Transverse colon (tissue), 4 donors: ENCODE results near the gene MYH9. TPM values are rescaled to one million over a fixed set of nuclear protein-coding genes. Genes with fewer than 3 reads are reported as not detected.
"Not testable (repeated sequence)": the region's sequence is repeated elsewhere in the genome, so short reads cannot be mapped to it uniquely, and the experiment has no call there.

Experiments used
- DNase-seq: peaks from one replicate; pipeline ENCODE4 v3.0.0-alpha.2; 2019
- H3K27ac ChIP-seq, 4 donors: fragments of 200-600 bp; sonication (generic); 2 replicates each; pipeline ENCODE4 v1.5.1; 2016 to 2018; ENCODE audit warnings: inconsistent platforms in 4 of 4
- H3K27me3 ChIP-seq: fragments of 200-600 bp; sonication (generic); 2 replicates; pipeline ENCODE4 v1.5.1; 2017; ENCODE audit warnings: inconsistent platforms
- H3K36me3 ChIP-seq, 4 donors: fragments of 200-600 bp; sonication (generic); 2 replicates each; pipeline ENCODE4 v1.5.1; 2017 to 2019; ENCODE audit warnings: inconsistent platforms in 4 of 4
- H3K4me1 ChIP-seq, 4 donors: fragments of 200-600 bp; sonication (generic); 2 replicates each; pipeline ENCODE4 v1.5.1; 2017 to 2020; ENCODE audit warnings: inconsistent platforms in 4 of 4
- H3K4me3 ChIP-seq, 4 donors: fragments of 200-600 bp; sonication (generic); 1 replicate in 1 of 4; 2 replicates in 3 of 4; pipeline versions ENCODE4 v1.5.1 to v1.6.1; 2017 to 2019; ENCODE audit warnings: inconsistent platforms in 4 of 4
- H3K9me3 ChIP-seq, 2 donors: fragments of 200-600 bp; sonication (generic); 2 replicates each; pipeline ENCODE4 v1.5.1; 2017 to 2019; ENCODE audit warnings: inconsistent platforms in 2 of 2
- EP300 ChIP-seq: sonication (generic); formaldehyde crosslinking; IDR thresholded peaks from one replicate; pipeline ENCODE4 v1.6.1; 2017; ENCODE audit warnings: antibody characterized with exemption, low read depth
- POLR2A ChIP-seq: fragments of 450-650 bp; IDR thresholded peaks from one replicate; pipeline ENCODE4 v1.6.1; 2016; ENCODE audit warnings: antibody characterized with exemption, mild to moderate bottlenecking, moderate library complexity
- POLR2AphosphoS5 ChIP-seq, 3 donors: sonication (generic); formaldehyde crosslinking; IDR thresholded peaks; one replicate each; pipeline ENCODE4 v1.6.1; 2016; ENCODE audit warnings: antibody characterized with exemption in 3 of 3
- WGBS, 2 donors: methylation state at CpG; one replicate each; pipeline ENCODE4 v1.1.5; 2018; ENCODE audit warnings: low coverage in 1 of 2; 5-methylcytosine and 5-hydroxymethylcytosine counted together
- in situ Hi-C, 4 donors: fragments of 200-750 bp; cut with MboI; loops; one replicate each; pipeline versions ENCODE4 v1.15.0 to v1.15.1; 2017; ENCODE audit warnings: low sequenced_read_pairs in 3 of 4, low pct_ligation_motif_present in 1 of 4, low pct_unique_long_range_greater_than_20kb in 1 of 4
- intact Hi-C: fragments of 100-400 bp; cut with DNase I; formaldehyde crosslinking; loops from one replicate; pipeline ENCODE4 v1.15.1; 2023; ENCODE audit warnings: low total_unique reads
- total RNA-seq, 4 donors: library from RNA; depleted of rRNA; stranded (reverse); fragments of >200 nt; gene quantifications; one replicate each; pipeline ENCODE4 v1.1.0, GENCODE V29; 2016
- TF ChIP-seq, protein P1 (sequence below), 5 experiments: fragments of 200-600 bp in 3 of 5; fragments of 450-650 bp in 2 of 5; sonication (generic) in 3 of 5; IDR thresholded peaks; 1 replicate in 2 of 5; 2 replicates in 3 of 5; pipeline ENCODE4 v1.5.1; 2016 to 2017; ENCODE audit warnings: antibody characterized with exemption in 5 of 5, inconsistent platforms in 3 of 5, mild to moderate bottlenecking in 2 of 5, moderate library complexity in 1 of 5

The MYH9 gene
- total RNA-seq, 4 donors from 2014 or later = 385 to 511 (median 460) TPM

DNA sequence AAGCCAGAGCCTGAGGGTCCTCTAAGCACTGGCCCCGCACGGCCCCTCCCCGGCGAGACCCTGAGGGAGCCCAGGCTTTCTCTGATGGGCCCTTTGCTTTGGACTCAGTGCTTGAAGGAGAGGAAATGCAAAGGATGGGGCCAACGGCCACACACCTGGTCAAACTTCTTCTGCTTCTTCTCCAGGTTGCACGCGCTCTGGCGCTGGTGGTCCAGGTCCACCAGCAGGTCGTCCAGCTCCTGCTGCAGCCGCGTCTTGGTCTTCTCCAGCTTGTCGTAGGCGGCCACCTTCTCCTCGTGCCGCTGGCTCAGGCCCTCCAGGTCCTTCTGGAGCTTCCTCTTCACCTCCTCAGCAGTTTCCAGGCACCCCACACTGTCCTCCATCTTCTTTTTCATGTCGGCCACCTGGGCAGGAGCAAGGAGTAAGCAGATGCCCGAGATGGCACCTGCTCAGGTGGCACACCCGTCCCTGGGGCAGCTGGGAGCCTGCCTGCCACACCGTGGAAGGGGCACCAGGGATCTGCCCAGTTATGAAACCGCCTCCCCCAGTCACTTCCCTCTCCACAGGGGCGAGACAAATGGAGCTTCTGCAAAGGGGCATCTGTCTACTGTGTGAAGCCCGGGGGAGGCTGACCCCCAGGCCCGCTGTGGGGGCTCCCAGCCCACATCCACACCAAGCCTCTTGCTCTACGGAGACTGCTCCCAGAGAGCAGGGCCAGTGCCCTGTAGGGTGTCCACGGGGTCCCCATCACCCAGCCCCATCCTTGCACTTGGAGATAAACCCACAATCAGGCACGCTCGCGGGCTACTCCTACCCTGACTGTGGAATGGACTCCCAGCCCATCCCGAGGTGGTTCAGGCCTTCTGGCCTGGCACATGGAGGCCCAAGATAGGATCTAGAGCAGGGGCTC, 95.7 kb downstream of the MYH9 start:
- Histone ChIP-seq H3K4me3 (no peak overlapping the region), H3K9me3 (no peaks in the 10 kb centered on the region), H3K27ac (peak overlapping the region in 2 of 4 donors; percentile 28 to 34), H3K36me3 (peaks cover 0 to 85% (median 54%) of the 10 kb centered on the region in 4 donors), H3K4me1 (no peaks in the 10 kb centered on the region), H3K27me3 (no peaks in the 10 kb centered on the region)
- 90 to 94% methylated on average over 8 to 29 of the region's 29 CpGs for WGBS, 2 donors
- TF ChIP-seq, protein P1, sequence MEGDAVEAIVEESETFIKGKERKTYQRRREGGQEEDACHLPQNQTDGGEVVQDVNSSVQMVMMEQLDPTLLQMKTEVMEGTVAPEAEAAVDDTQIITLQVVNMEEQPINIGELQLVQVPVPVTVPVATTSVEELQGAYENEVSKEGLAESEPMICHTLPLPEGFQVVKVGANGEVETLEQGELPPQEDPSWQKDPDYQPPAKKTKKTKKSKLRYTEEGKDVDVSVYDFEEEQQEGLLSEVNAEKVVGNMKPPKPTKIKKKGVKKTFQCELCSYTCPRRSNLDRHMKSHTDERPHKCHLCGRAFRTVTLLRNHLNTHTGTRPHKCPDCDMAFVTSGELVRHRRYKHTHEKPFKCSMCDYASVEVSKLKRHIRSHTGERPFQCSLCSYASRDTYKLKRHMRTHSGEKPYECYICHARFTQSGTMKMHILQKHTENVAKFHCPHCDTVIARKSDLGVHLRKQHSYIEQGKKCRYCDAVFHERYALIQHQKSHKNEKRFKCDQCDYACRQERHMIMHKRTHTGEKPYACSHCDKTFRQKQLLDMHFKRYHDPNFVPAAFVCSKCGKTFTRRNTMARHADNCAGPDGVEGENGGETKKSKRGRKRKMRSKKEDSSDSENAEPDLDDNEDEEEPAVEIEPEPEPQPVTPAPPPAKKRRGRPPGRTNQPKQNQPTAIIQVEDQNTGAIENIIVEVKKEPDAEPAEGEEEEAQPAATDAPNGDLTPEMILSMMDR (IDR thresholded peaks at IDR 0.05) = no peak
- TF ChIP-seq POLR2A (no peak), EP300 (no peak), POLR2AphosphoS5 (IDR thresholded peaks at IDR 0.05) (no peak)
- no peak for DNase-seq
- intact Hi-C loops (no loop called here), in situ Hi-C loops (no loop called here)

DNA sequence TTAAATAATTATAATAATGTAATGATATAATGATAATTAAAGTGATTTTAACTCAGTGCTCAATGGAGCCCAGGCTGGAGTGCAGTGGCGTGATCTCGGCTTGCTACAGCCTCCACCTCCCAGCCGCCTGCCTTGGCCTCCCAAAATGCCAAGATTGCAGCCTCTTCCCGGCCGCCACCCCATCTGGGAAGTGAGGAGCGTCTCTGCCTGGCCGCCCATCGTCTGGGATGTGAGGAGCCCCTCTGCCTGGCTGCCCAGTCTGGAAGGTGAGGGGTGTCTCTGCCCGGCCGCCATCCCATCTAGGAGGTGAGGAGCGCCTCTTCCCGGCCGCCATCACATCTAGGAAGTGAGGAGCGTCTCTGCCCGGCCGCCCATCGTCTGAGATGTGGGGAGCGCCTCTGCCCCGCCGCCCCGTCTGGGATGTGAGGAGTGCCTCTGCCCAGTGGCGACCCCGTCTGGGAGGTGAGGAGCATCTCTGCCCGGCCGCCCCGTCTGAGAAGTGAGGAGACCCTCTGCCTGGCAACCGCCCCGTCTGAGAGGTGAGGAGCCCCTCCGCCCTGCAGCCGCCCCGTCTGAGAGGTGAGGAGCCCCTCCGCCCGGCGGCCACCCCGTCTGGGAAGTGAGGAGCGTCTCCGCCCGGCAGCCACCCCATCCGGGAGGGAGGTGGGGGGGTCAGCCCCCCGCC, 97.2 kb downstream of the MYH9 start:
- H3K27ac ChIP-seq, H3K4me3 ChIP-seq, intact Hi-C loops, in situ Hi-C loops, DNase-seq, H3K4me1 ChIP-seq, H3K27me3 ChIP-seq, H3K9me3 ChIP-seq: not testable (repeated sequence)
- H3K36me3 ChIP-seq = peaks cover 0 to 83% (median 54%) of the 10 kb centered on the region in 4 donors
- WGBS, 2 donors = 93% methylated on average over 13 of the region's 40 CpGs; no CpG with 5 or more reads in 1 of the 2 donors

DNA sequence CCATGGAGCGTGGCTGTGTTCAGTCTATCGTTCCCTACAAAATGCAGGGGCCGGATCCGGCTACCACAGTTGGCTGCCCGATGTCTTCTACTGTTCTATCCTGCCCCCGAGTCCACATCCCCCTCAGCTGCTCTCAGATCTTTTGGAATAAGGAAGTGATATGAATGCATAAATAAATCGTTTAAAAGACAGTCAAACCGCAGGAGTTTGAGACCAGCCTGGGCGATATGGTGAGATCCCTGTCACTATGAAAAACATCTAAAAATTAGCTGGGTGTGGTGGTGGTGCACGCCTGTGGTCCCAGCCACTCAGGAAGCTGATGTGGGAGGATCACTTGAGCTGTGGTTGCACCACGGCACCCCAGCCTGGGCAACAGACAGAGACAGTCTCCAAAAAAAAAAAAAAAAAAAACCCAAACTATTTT, 97.8 kb downstream of the MYH9 start:
- Histone ChIP-seq H3K27ac (peak overlapping the region in 2 of 4 donors; percentile 1 to 62), H3K36me3 (peaks cover 0 to 83% (median 53%) of the 10 kb centered on the region in 4 donors)
- H3K4me1 ChIP-seq, H3K27me3 ChIP-seq, H3K9me3 ChIP-seq, intact Hi-C loops, H3K4me3 ChIP-seq, DNase-seq: not testable (repeated sequence)
- WGBS, 2 donors = 80 to 82% methylated on average over 9 to 11 of the region's 11 CpGs
- in situ Hi-C loops = loop anchor here in 1 of 4 donors (10.0 kb wide), 2 partner anchors 55 to 95 kb away; no protein-coding TSS in a partner anchor

DNA sequence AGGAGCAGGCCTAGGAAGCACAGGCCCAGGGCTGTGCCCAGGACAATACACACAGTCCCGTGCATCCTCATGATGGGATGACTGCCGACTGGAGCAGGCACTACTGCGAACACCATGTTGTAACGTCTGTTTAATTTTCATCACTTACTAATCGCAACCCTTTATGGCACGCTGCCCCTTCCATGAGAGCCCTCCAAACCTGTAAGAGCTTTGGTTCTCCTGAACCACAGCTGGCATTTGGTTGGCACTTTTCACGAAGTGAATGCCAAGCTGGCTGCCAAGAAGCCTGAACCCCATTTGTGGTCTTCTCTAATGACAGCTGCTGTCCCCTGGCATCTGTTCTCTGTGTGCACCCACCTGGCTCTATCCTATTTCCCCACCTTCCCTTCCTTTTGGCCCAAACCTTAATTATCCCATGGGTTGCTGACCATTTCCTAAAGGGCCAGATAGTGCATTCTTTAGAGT, 98.3 kb downstream of the MYH9 start:
- in situ Hi-C loops = loop anchor here in 1 of 4 donors (10.0 kb wide), 2 partner anchors 55 to 95 kb away; no protein-coding TSS in a partner anchor
- peak overlapping the region in 3 of 4 donors; percentile 1 to 62 (median 22) for H3K27ac ChIP-seq
- no peak overlapping the region for H3K4me3 ChIP-seq
- TF ChIP-seq POLR2A (no peak), EP300 (no peak), POLR2AphosphoS5 (IDR thresholded peaks at IDR 0.05) (no peak)
- TF ChIP-seq, protein P1 (IDR thresholded peaks at IDR 0.05) = no peak
- H3K4me1 ChIP-seq = peaks cover 0 to 10% (median 3%) of the 10 kb centered on the region in 4 donors
- DNase-seq = no peak
- H3K36me3 ChIP-seq = peaks cover 0 to 83% (median 51%) of the 10 kb centered on the region in 4 donors
- no peaks in the 10 kb centered on the region for H3K9me3 ChIP-seq
- intact Hi-C loops = no loop called here
- WGBS, 2 donors = 76 to 81% methylated on average over 3 to 7 of the region's 7 CpGs
- no peaks in the 10 kb centered on the region for H3K27me3 ChIP-seq
